ENCODE measurements around the gene AURKAIP1. TPM values are rescaled to one million over a fixed set of nuclear protein-coding genes. Genes with fewer than 3 reads are reported as not detected.
"Not testable (repeated sequence)": the region's sequence is repeated elsewhere in the genome, so short reads cannot be mapped to it uniquely, and the experiment has no call there.

Gene AURKAIP1
- total and polyA plus RNA-seq, 3 experiments from 2014 or later, result 157 to 169 (median 159) TPM

GRCh38 chr1:1411626-1412025 is 36.6 kb upstream of the AURKAIP1 start:
- ChIA-PET POLR2A (no interaction called here), CTCF (no interaction called here)
- no peaks in the 10 kb centered on the region for H3K27me3 Mint-ChIP-seq
- Histone ChIP-seq H3K9me3 (ENCODE audit: low read length) (no peaks in the 10 kb centered on the region), H3K27ac (ENCODE audit: low read depth, low read length) (no peak overlapping the region), H3K27me3 (ENCODE audit: insufficient read depth, low read length, poor library complexity, severe bottlenecking) (no peaks in the 10 kb centered on the region), H3K4me1 (ENCODE audit: insufficient read depth, low read length) (peaks cover 17% of the 10 kb centered on the region), H3K36me3 (ENCODE audit: insufficient read depth, low read length) (no peaks in the 10 kb centered on the region), H3K4me3 (ENCODE audit: low read length) (no peak overlapping the region)
- peaks cover 0 to 2% (median 0%) of the 10 kb centered on the region in 5 donors for H3K9me3 Mint-ChIP-seq
- peak overlapping the region in 1 of 7 donors; percentile 13 for H3K4me3 Mint-ChIP-seq
- H3K36me3 Mint-ChIP-seq, result peaks cover 0 to 15% (median 2%) of the 10 kb centered on the region in 3 donors
- peak overlapping the region in 1 of 8 donors; percentile 35 for H3K27ac Mint-ChIP-seq
- H3K4me1 Mint-ChIP-seq, result peaks cover 15 to 27% (median 16%) of the 10 kb centered on the region in 3 donors
- DNase-seq, result no peak

- Mint-ChIP-seq H3K27ac (peak overlapping the region in 2 of 8 donors; percentile 33 to 58), H3K36me3 (peaks cover 0 to 26% (median 3%) of the 10 kb centered on the region in 3 donors), H3K4me3 (peak overlapping the region in 3 of 7 donors; percentile 13 to 51 (median 33)), H3K4me1 (peaks cover 22 to 41% (median 28%) of the 10 kb centered on the region in 3 donors)
- POLR2A ChIA-PET; DNase-seq; H3K9me3 Mint-ChIP-seq; CTCF ChIA-PET; H3K27ac ChIP-seq (ENCODE audit: low read depth, low read length); H3K27me3 ChIP-seq (ENCODE audit: insufficient read depth, low read length, poor library complexity, severe bottlenecking); H3K9me3 ChIP-seq (ENCODE audit: low read length); H3K4me3 ChIP-seq (ENCODE audit: low read length); H3K27me3 Mint-ChIP-seq: not testable (repeated sequence)
- Histone ChIP-seq H3K36me3 (ENCODE audit: insufficient read depth, low read length) (peaks cover 11% of the 10 kb centered on the region), H3K4me1 (ENCODE audit: insufficient read depth, low read length) (peaks cover 30% of the 10 kb centered on the region)
Observed at GRCh38 chr1:1410238-1410637, 35.2 kb upstream of the AURKAIP1 start.

GRCh38 chr1:1407636-1408318 is 32.8 kb upstream of the AURKAIP1 start:
- Histone ChIP-seq H3K27me3 (ENCODE audit: insufficient read depth, low read length, poor library complexity, severe bottlenecking) (no peaks in the 10 kb centered on the region), H3K4me1 (ENCODE audit: insufficient read depth, low read length) (peaks cover 36% of the 10 kb centered on the region), H3K36me3 (ENCODE audit: insufficient read depth, low read length) (peaks cover 26% of the 10 kb centered on the region), H3K4me3 (ENCODE audit: low read length) (peak overlapping the region; percentile 94), H3K9me3 (ENCODE audit: low read length) (no peaks in the 10 kb centered on the region), H3K27ac (ENCODE audit: low read depth, low read length) (peak overlapping the region; percentile 96)
- H3K27me3 Mint-ChIP-seq, result no peaks in the 10 kb centered on the region
- H3K4me3 Mint-ChIP-seq, result peak overlapping the region; percentile 78 to 96 (median 90)
- peak in 1 of 5 donors; percentile 16 for DNase-seq
- CTCF ChIA-PET, result interaction anchor here (1.0 to 1.7 kb wide), 5 partner anchors 9 to 97 kb away, joined by 3 to 5 read pairs (median 4); partner anchors contain the start of genes AURKAIP1 and CCNL2
- peaks cover 0 to 49% (median 10%) of the 10 kb centered on the region in 3 donors for H3K36me3 Mint-ChIP-seq
- POLR2A ChIA-PET, result interaction anchor here (0.8 to 2.8 kb wide), 5 partner anchors 9 to 104 kb away, joined by 3 to 25 read pairs (median 5); partner anchors contain the start of genes ATAD3A, AURKAIP1 and CCNL2
- H3K27ac Mint-ChIP-seq, result peak overlapping the region; percentile 60 to 90 (median 85)
- H3K9me3 Mint-ChIP-seq, result peaks cover 0 to 2% (median 0%) of the 10 kb centered on the region in 5 donors
- peaks cover 29 to 47% (median 36%) of the 10 kb centered on the region in 3 donors for H3K4me1 Mint-ChIP-seq

DNA sequence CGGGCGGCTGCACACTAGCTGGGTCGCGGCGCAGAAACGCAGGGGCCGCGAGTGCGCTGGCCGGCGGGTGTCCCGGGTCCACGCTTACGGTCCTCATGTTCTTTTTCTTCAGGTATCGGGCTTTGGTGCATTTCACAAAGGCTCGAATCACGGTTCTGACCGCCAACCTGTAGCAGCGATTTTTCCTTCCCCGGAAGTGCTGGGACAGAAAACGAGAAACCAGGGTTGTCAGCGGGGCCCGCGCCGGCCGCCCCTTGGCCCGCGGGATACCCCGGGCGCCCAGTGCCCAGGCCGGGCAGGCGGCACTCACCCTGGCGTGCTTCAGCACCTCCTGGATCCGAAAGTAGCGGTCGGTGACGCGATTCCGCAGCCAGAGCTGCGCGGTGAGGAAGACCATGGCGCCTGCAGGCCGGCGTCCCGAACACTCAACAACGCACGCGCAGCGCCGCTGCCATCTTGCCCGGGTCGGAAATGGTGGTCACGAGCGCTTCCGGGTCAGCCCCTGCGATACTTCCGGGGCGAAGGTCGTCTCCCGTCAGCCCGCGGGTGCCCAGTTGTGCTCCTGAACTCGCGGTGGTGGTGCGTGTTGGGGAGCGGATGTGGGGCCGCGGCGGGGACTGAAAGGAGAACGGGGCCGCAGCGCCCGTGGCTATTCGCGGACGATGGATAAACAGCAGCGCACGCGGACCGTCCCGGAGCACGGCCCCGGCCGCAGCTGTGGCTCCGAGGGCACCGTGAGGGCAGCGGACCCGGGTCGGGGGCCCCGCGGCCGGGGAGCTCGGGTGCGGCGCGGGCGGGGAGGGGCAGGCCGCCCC is 32.0 kb upstream of the AURKAIP1 start, which contains the start of gene MRPL20:
TSS of gene MRPL20 (minus strand) at position 473 of the 815 bp plus-strand sequence. CDS start at position 397, 76 bp downstream.
- H3K4me1 ChIP-seq (ENCODE audit: insufficient read depth, low read length), result peaks cover 39% of the 10 kb centered on the region
- H3K4me3 Mint-ChIP-seq, result peak within 1 kb of the TSS; percentile 90 to 97 (median 93)
- peaks cover 0 to 56% (median 10%) of the 10 kb centered on the region in 3 donors for H3K36me3 Mint-ChIP-seq
- ChIA-PET POLR2A (interaction anchor here (0.8 to 2.8 kb wide), 6 partner anchors 8 to 104 kb away, joined by 3 to 25 read pairs (median 4); partner anchors contain the start of genes ATAD3A, AURKAIP1 and CCNL2), CTCF (interaction anchor here (1.1 to 1.7 kb wide), 3 partner anchors 8 to 97 kb away, joined by 3 to 5 read pairs (median 4); partner anchors contain the start of gene CCNL2)
- H3K27ac ChIP-seq (ENCODE audit: low read depth, low read length), result peak within 1 kb of the TSS; percentile 96
- H3K36me3 ChIP-seq (ENCODE audit: insufficient read depth, low read length), result peaks cover 33% of the 10 kb centered on the region
- no peaks in the 10 kb centered on the region for H3K9me3 ChIP-seq (ENCODE audit: low read length)
- DNase-seq, result peak; percentile 94 to 97 (median 95)
- H3K9me3 Mint-ChIP-seq, result no peaks in the 10 kb centered on the region
- peaks cover 29 to 50% (median 36%) of the 10 kb centered on the region in 3 donors for H3K4me1 Mint-ChIP-seq
- no peaks in the 10 kb centered on the region for H3K27me3 ChIP-seq (ENCODE audit: insufficient read depth, low read length, poor library complexity, severe bottlenecking)
- H3K4me3 ChIP-seq (ENCODE audit: low read length), result peak within 1 kb of the TSS; percentile 94
- peak within 1 kb of the TSS; percentile 78 to 97 (median 92) for H3K27ac Mint-ChIP-seq
- no peaks in the 10 kb centered on the region for H3K27me3 Mint-ChIP-seq

DNA sequence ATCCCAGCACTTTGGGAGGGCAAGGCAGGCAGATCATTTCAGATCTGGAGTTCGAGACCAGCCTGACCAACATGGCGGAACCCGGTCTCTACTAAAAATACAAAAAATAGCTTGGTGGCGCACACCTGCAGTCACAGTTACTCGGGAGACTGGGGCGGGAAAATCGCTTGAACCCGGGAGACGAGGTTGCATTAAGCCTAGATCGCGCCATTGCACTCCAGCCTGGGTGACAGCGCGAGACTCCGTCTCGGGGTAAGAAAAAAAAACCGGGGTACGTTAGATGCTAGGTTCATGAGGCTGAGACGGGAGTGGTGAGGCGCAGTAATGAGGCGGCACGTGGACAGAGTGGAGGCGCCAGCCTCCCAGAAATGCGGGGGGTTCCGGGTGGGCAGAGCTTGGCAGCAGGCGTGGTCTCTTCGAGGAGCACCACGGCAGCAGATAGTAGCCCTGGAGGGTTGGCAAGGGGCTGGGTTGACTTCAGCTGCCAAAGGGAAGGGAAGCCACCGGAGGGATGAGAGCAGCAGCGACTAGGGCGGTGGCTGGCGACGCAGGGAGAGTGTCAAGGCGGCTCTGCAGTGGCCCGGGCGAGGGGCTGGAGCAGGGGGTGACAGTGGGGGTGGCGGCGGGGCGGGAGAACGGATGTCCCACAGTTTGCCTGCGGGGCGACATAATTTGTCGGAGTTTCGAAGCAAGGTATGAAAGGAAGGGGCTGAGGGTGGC is 31.3 kb upstream of the AURKAIP1 start:
- peak overlapping the region; percentile 78 to 97 (median 90) for H3K27ac Mint-ChIP-seq
- peaks cover 29 to 55% (median 37%) of the 10 kb centered on the region in 3 donors for H3K4me1 Mint-ChIP-seq
- Histone ChIP-seq H3K36me3 (ENCODE audit: insufficient read depth, low read length) (peaks cover 38% of the 10 kb centered on the region), H3K4me1 (ENCODE audit: insufficient read depth, low read length) (peaks cover 41% of the 10 kb centered on the region), H3K27me3 (ENCODE audit: insufficient read depth, low read length, poor library complexity, severe bottlenecking) (no peaks in the 10 kb centered on the region), H3K4me3 (ENCODE audit: low read length) (peak overlapping the region; percentile 94), H3K27ac (ENCODE audit: low read depth, low read length) (peak overlapping the region; percentile 96), H3K9me3 (ENCODE audit: low read length) (no peaks in the 10 kb centered on the region)
- H3K9me3 Mint-ChIP-seq, result no peaks in the 10 kb centered on the region
- H3K4me3 Mint-ChIP-seq, result peak overlapping the region; percentile 90 to 97 (median 93)
- ChIA-PET POLR2A (interaction anchor here (1.0 to 2.8 kb wide), 3 partner anchors 20 to 105 kb away, joined by 4 to 16 read pairs (median 5); partner anchors contain the start of genes ATAD3A and AURKAIP1), CTCF (interaction anchor here (1.1 to 1.7 kb wide), 2 partner anchors 33 to 35 kb away, joined by 3 to 4 read pairs; no protein-coding TSS in a partner anchor)
- peaks cover 0 to 64% (median 10%) of the 10 kb centered on the region in 3 donors for H3K36me3 Mint-ChIP-seq
- DNase-seq, result no peak
- no peaks in the 10 kb centered on the region for H3K27me3 Mint-ChIP-seq

DNA sequence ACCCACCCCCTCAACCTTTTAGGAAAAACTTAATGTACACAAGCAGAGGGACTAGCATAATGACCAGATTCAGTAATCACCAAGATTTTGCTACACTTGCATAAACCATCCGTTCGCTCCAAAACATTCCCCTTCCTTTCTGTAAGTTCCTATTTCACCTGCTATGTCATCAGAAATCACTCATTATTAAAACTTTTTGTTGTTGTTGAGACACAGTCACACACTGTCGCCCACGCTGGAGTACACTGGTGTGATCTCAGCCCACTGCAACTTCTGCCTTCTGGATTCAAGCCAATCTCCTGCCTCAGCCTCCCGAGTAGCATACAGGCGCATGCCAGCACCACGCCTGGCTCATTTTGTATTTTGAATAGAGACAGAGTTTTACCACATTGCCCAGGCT is 28.6 kb upstream of the AURKAIP1 start:
- H3K27ac ChIP-seq (ENCODE audit: low read depth, low read length), result no peak overlapping the region
- Mint-ChIP-seq H3K27me3 (peaks cover 0 to 4% of the 10 kb centered on the region in 2 donors), H3K4me1 (peaks cover 34 to 63% (median 46%) of the 10 kb centered on the region in 3 donors), H3K4me3 (peak overlapping the region; percentile 11 to 97 (median 28)), H3K36me3 (peaks cover 0 to 78% (median 10%) of the 10 kb centered on the region in 3 donors), H3K27ac (peak overlapping the region in 7 of 8 donors; percentile 2 to 87 (median 19)), H3K9me3 (no peaks in the 10 kb centered on the region)
- no peaks in the 10 kb centered on the region for H3K9me3 ChIP-seq (ENCODE audit: low read length)
- H3K27me3 ChIP-seq (ENCODE audit: insufficient read depth, low read length, poor library complexity, severe bottlenecking), result no peaks in the 10 kb centered on the region
- H3K36me3 ChIP-seq (ENCODE audit: insufficient read depth, low read length), result peaks cover 48% of the 10 kb centered on the region
- H3K4me3 ChIP-seq (ENCODE audit: low read length), result no peak overlapping the region
- no peak for DNase-seq
- ChIA-PET POLR2A (no interaction called here), CTCF (interaction anchor here (1.2 kb wide), 1 partner anchor 37 kb away, joined by 3 read pairs; no protein-coding TSS in a partner anchor)
- peaks cover 45% of the 10 kb centered on the region for H3K4me1 ChIP-seq (ENCODE audit: insufficient read depth, low read length)

DNA sequence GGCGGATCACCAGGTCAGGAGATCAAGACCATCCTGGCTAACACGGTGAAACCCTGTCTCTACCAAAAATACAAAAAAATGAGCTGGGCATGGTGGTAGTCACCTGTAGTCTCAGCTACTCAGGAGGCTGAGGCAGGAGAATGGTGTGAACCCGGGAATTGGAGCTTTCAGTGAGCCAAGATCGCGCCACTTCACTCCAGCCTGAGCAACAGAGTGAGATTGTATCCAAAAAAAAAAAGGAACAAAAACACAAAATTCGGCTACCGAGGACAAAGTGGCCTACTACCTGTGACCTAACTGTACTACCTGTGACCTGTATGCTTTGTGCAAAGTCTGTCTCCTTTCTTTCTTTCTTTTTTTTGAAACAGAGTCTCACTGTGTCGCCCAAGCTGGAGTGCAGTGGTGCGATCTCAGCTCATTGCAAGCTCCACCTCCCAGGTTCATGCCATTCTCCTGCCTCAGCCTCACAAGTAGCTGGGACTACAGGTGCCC is 27.9 kb upstream of the AURKAIP1 start:
- peaks cover 44% of the 10 kb centered on the region for H3K4me1 ChIP-seq (ENCODE audit: insufficient read depth, low read length)
- H3K27ac ChIP-seq (ENCODE audit: low read depth, low read length); H3K9me3 ChIP-seq (ENCODE audit: low read length); H3K27me3 Mint-ChIP-seq; H3K4me3 ChIP-seq (ENCODE audit: low read length); DNase-seq; H3K27me3 ChIP-seq (ENCODE audit: insufficient read depth, low read length, poor library complexity, severe bottlenecking); H3K9me3 Mint-ChIP-seq: not testable (repeated sequence)
- CTCF ChIA-PET, result interaction anchor here (0.8 to 1.4 kb wide), 3 partner anchors 12 to 38 kb away, joined by 3 to 5 read pairs (median 3); partner anchors contain the start of gene AURKAIP1
- POLR2A ChIA-PET, result interaction anchor here (1.0 kb wide), 1 partner anchor 28 kb away, joined by 3 read pairs; the partner anchor contains the start of gene AURKAIP1
- Mint-ChIP-seq H3K36me3 (peaks cover 0 to 81% (median 10%) of the 10 kb centered on the region in 3 donors), H3K4me1 (peaks cover 34 to 62% (median 44%) of the 10 kb centered on the region in 3 donors), H3K27ac (peak overlapping the region in 4 of 8 donors; percentile 2 to 97 (median 45)), H3K4me3 (peak overlapping the region in 4 of 7 donors; percentile 15 to 97 (median 38))
- peaks cover 53% of the 10 kb centered on the region for H3K36me3 ChIP-seq (ENCODE audit: insufficient read depth, low read length)
